Measurements from ENCODE around the gene WNT3A.

DNA sequence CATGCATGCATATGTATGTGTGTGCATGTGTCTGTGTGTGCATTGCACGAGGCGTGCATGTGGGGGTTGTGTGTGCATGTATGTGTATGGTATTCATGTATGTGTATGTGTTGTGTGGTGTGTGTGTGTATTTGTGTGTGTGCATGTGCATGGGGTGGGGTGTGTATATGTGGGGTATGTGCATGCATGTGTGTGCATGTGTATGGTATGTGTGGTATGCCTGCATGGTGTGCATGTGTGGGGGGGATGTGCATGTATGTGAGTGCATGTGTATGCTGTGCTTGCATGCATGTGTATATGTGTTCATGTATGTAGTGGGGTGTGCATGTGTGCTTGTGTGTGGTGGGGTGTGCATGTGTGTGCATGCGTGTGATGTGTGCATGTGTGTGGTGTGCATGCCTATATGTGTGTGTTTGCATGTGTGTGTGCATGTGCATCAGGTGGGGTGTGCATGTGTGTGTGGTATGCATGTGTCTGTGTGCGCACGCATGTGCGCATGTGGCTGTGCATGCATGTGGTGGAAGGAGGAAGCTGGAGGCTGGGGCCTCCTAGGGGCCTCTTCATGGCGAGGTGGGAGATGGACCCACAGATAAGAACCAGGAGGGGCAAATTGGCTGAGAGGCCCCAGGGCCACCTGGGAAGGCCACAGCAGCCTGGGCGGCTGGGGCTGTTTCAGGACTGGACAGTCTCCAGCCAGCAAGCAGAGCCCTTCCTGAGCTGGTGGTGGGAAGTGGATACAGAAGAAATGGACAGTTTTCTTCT, 39.8 kb downstream of the WNT3A start:
- TF ChIP-seq, protein P1, sequence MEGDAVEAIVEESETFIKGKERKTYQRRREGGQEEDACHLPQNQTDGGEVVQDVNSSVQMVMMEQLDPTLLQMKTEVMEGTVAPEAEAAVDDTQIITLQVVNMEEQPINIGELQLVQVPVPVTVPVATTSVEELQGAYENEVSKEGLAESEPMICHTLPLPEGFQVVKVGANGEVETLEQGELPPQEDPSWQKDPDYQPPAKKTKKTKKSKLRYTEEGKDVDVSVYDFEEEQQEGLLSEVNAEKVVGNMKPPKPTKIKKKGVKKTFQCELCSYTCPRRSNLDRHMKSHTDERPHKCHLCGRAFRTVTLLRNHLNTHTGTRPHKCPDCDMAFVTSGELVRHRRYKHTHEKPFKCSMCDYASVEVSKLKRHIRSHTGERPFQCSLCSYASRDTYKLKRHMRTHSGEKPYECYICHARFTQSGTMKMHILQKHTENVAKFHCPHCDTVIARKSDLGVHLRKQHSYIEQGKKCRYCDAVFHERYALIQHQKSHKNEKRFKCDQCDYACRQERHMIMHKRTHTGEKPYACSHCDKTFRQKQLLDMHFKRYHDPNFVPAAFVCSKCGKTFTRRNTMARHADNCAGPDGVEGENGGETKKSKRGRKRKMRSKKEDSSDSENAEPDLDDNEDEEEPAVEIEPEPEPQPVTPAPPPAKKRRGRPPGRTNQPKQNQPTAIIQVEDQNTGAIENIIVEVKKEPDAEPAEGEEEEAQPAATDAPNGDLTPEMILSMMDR (IDR thresholded peaks at IDR 0.05): no peak
- TF ChIP-seq POLR2A (IDR thresholded peaks at IDR 0.05): no peak

All from right lobe of liver (tissue), 4 donors.